H9 (cell line): Measurements from ENCODE around the gene MME. TPM values are rescaled to one million over a fixed set of nuclear protein-coding genes. Genes with fewer than 3 reads are reported as not detected.

Source experiments
- DNase-seq: peaks from one replicate; pipeline ENCODE4 v3.0.0-alpha.2; 2017
- H2AFZ ChIP-seq: one replicate; pipeline ENCODE4 v1.6.1; 2013; ENCODE audit warnings: mild to moderate bottlenecking, low read length, control low read depth, moderate library complexity
- H2AK5ac ChIP-seq: 2 replicates; pipeline ENCODE4 v1.6.1; 2013; ENCODE audit warnings: low read length, control low read depth, mixed read lengths; ENCODE audit not compliant: insufficient read length
- H2BK120ac ChIP-seq: one replicate; pipeline ENCODE4 v1.6.1; 2013; ENCODE audit warnings: low read depth, mild to moderate bottlenecking, low read length, control low read depth, inconsistent platforms; ENCODE audit not compliant: poor library complexity, severe bottlenecking
- H2BK12ac ChIP-seq: 2 replicates; pipeline ENCODE4 v1.6.1; 2013; ENCODE audit warnings: low read length, control low read depth, mixed read lengths, low read depth; ENCODE audit not compliant: insufficient read length
- H2BK15ac ChIP-seq: 2 replicates; pipeline ENCODE4 v1.6.1; 2013; ENCODE audit warnings: low read depth, low read length, control low read depth
- H2BK20ac ChIP-seq: one replicate; pipeline ENCODE4 v1.6.1; 2013; ENCODE audit warnings: low read depth, mild to moderate bottlenecking, low read length, control low read depth, inconsistent platforms; ENCODE audit not compliant: poor library complexity, severe bottlenecking
- H2BK5ac ChIP-seq: 2 replicates; pipeline ENCODE4 v1.6.1; 2013; ENCODE audit warnings: low read length, control low read depth, mixed read lengths; ENCODE audit not compliant: insufficient read length
- H3K14ac ChIP-seq: 2 replicates; pipeline ENCODE4 v1.6.1; 2013; ENCODE audit warnings: low read length, control low read depth; ENCODE audit not compliant: insufficient read depth
- H3K18ac ChIP-seq: 2 replicates; pipeline ENCODE4 v1.6.1; 2013; ENCODE audit warnings: low read depth, mild to moderate bottlenecking, mixed read lengths, low read length, control low read depth; ENCODE audit not compliant: insufficient read length
- H3K23ac ChIP-seq: 2 replicates; pipeline ENCODE4 v1.6.1; 2013; ENCODE audit warnings: low read length, control low read depth, mixed read lengths, low read depth; ENCODE audit not compliant: insufficient read length
- H3K23me2 ChIP-seq: 2 replicates; pipeline ENCODE4 v1.6.1; 2013; ENCODE audit warnings: low read depth, mild to moderate bottlenecking, mixed read lengths, low read length, control low read depth; ENCODE audit not compliant: insufficient read length, poor library complexity, severe bottlenecking
- H3K27ac ChIP-seq: 2 replicates; pipeline ENCODE4 v1.5.1; 2013; ENCODE audit warnings: low read length, control low read depth, mixed read lengths, low read depth; ENCODE audit not compliant: insufficient read length
- H3K27me3 ChIP-seq: 2 replicates; pipeline ENCODE4 v1.6.1; 2013; ENCODE audit warnings: low read length, control low read depth, inconsistent platforms; ENCODE audit not compliant: insufficient read depth
- H3K4ac ChIP-seq: 2 replicates; pipeline ENCODE4 v1.6.1; 2013; ENCODE audit warnings: low read depth, mild to moderate bottlenecking, control low read depth, inconsistent platforms, low read length, moderate library complexity
- H3K4me1 ChIP-seq: 2 replicates; pipeline ENCODE4 v1.6.1; 2013; ENCODE audit warnings: low read length, control low read depth, inconsistent platforms; ENCODE audit not compliant: insufficient read depth
- H3K4me2 ChIP-seq: 2 replicates; pipeline ENCODE4 v1.6.1; 2013; ENCODE audit warnings: low read length, control low read depth, mixed read lengths; ENCODE audit not compliant: insufficient read length, insufficient read depth
- H3K56ac ChIP-seq: 2 replicates; pipeline ENCODE4 v1.6.1; 2013; ENCODE audit warnings: low read depth, mild to moderate bottlenecking, mixed read lengths, low read length, control low read depth; ENCODE audit not compliant: insufficient read length
- H3K79me1 ChIP-seq: 2 replicates; pipeline ENCODE4 v1.6.1; 2013; ENCODE audit warnings: low read depth, mild to moderate bottlenecking, moderate library complexity, low read length, control low read depth, inconsistent platforms; ENCODE audit not compliant: insufficient read depth, poor library complexity, severe bottlenecking
- H3K79me2 ChIP-seq: 2 replicates; pipeline ENCODE4 v1.6.1; 2013; ENCODE audit warnings: low read length, control low read depth, inconsistent platforms; ENCODE audit not compliant: insufficient read depth
- H3K9ac ChIP-seq: 2 replicates; pipeline ENCODE4 v1.6.1; 2013; ENCODE audit warnings: low read length, control low read depth, mixed read lengths; ENCODE audit not compliant: insufficient read length; ENCODE audit errors: extremely low read depth
- H3K9me3 ChIP-seq: one replicate; pipeline ENCODE4 v1.6.1; 2013; ENCODE audit warnings: low read depth, low read length, inconsistent platforms; ENCODE audit not compliant: control insufficient read depth
- H3T11ph ChIP-seq: one replicate; pipeline ENCODE4 v1.6.1; 2013; ENCODE audit warnings: mild to moderate bottlenecking, low read length, control low read depth, inconsistent platforms
- H4K20me1 ChIP-seq: one replicate; pipeline ENCODE4 v1.6.1; 2013; ENCODE audit not compliant: control insufficient read depth, insufficient read length, insufficient read depth
- H4K5ac ChIP-seq: 2 replicates; pipeline ENCODE4 v1.6.1; 2013; ENCODE audit warnings: low read depth, mild to moderate bottlenecking, mixed read lengths, low read length, control low read depth; ENCODE audit not compliant: insufficient read length
- H4K8ac ChIP-seq: replicated peaks from 2 replicates; pipeline ENCODE4 v1.6.1; 2013; ENCODE audit warnings: low read length, control low read depth, mixed read lengths, low read depth; ENCODE audit not compliant: insufficient read length
- H4K91ac ChIP-seq: 2 replicates; pipeline ENCODE4 v1.6.1; 2013; ENCODE audit warnings: low read depth, mild to moderate bottlenecking, moderate library complexity, mixed read lengths, low read length, control low read depth; ENCODE audit not compliant: insufficient read length
- H3K27ac Mint-ChIP-seq, 3 experiments: 2 replicates in 2 of 3; 3 replicates in 1 of 3; pipeline ENCODE4 v1.8.0; 2020 to 2021; ENCODE audit warnings: mixed read lengths in 3 of 3, mild to moderate bottlenecking in 1 of 3, moderate library complexity in 1 of 3
- H3K27me3 Mint-ChIP-seq: 2 replicates; pipeline ENCODE4 v1.8.0; 2021; ENCODE audit warnings: low read depth, mild to moderate bottlenecking, moderate library complexity, mixed read lengths
- H3K36me3 Mint-ChIP-seq, 3 experiments: 2 replicates in 2 of 3; 3 replicates in 1 of 3; pipeline ENCODE4 v1.8.0; 2020 to 2021; ENCODE audit warnings: low read depth in 3 of 3, mixed read lengths in 3 of 3; ENCODE audit not compliant: insufficient read depth in 1 of 3
- H3K4me1 Mint-ChIP-seq, 2 experiments: 2 replicates each; pipeline ENCODE4 v1.8.0; 2020; ENCODE audit warnings: mixed read lengths in 2 of 2
- H3K4me3 Mint-ChIP-seq, 2 experiments: 2 replicates in 1 of 2; 3 replicates in 1 of 2; pipeline ENCODE4 v1.8.0; 2020 to 2021; ENCODE audit warnings: mild to moderate bottlenecking in 2 of 2, mixed read lengths in 2 of 2, moderate library complexity in 1 of 2
- H3K9me3 Mint-ChIP-seq, 2 experiments: 2 replicates in 1 of 2; 3 replicates in 1 of 2; pipeline ENCODE4 v1.8.0; 2020; ENCODE audit warnings: mild to moderate bottlenecking in 2 of 2, mixed read lengths in 2 of 2, moderate library complexity in 1 of 2
- CTCF ChIP-seq: fragments of 200-600 bp; sonication (generic); conservative IDR thresholded peaks from 3 replicates; pipeline ENCODE4 v1.8.0; 2021; ENCODE audit warnings: antibody characterized with exemption, mild to moderate bottlenecking
- WGBS: extraction: QIAGEN DNeasy Blood & Tissue Kit; methylation state at CpG from one replicate; pipeline ENCODE4 v1.1.7; 2013; ENCODE audit warnings: missing lambda C conversion rate, low lambda C conversion rate, mixed read lengths; ENCODE audit not compliant: insufficient read length; ENCODE audit errors: extremely low coverage; 5-methylcytosine and 5-hydroxymethylcytosine counted together
- total RNA-seq: library from RNA; stranded (reverse); gene quantifications from 2 replicates; pipeline ENCODE4 v1.2.1, GENCODE V29; 2021

Gene MME
- total RNA-seq, 1 experiment from 2014 or later = 16.4 TPM

- no peaks in the 10 kb centered on the region for H4K20me1 ChIP-seq
- H3K56ac ChIP-seq = no peak overlapping the region
- no peak overlapping the region for H3K27ac ChIP-seq
- no peaks in the 10 kb centered on the region for H3K4me1 ChIP-seq
- Mint-ChIP-seq H3K4me3 (no peak overlapping the region), H3K9me3 (no peaks in the 10 kb centered on the region), H3K4me1 (peaks cover 0 to 7% of the 10 kb centered on the region in 2 experiments), H3K27ac (no peak overlapping the region), H3K27me3 (no peaks in the 10 kb centered on the region), H3K36me3 (no peaks in the 10 kb centered on the region)
- no peak for DNase-seq
- no peaks in the 10 kb centered on the region for H3K9me3 ChIP-seq
- no peak overlapping the region for H2BK5ac ChIP-seq
- no peak overlapping the region for H3K23ac ChIP-seq
- no peak overlapping the region for H3T11ph ChIP-seq
- no peak overlapping the region for H3K18ac ChIP-seq
- H2BK20ac ChIP-seq = no peak overlapping the region
- H4K91ac ChIP-seq = no peak overlapping the region
- no peak overlapping the region for H2BK120ac ChIP-seq
- H4K5ac ChIP-seq = no peak overlapping the region
- no peak overlapping the region for H3K9ac ChIP-seq
- no peak overlapping the region for H3K14ac ChIP-seq
- no CpG with 5 or more reads among the region's 1 CpG for WGBS
- H3K79me1 ChIP-seq = no peaks in the 10 kb centered on the region
- H4K8ac ChIP-seq = no peak overlapping the region
- no peak overlapping the region for H3K4ac ChIP-seq
- no peaks in the 10 kb centered on the region for H3K79me2 ChIP-seq
- no peak overlapping the region for H2AK5ac ChIP-seq
- no peaks in the 10 kb centered on the region for H3K23me2 ChIP-seq
- no peaks in the 10 kb centered on the region for H3K27me3 ChIP-seq
- no peak overlapping the region for H2AFZ ChIP-seq
- no peak overlapping the region for H3K4me2 ChIP-seq
- H2BK15ac ChIP-seq = no peak overlapping the region
- no peak for TF ChIP-seq CTCF
- no peak overlapping the region for H2BK12ac ChIP-seq
Measured at GRCh38 chr3:155064920-155065319, 15.2 kb upstream of the MME start.
